ENCODE data around the gene CNIH4.
A peak's percentile ranks its signal among the peaks of the same experiment; 100 is the strongest.

Gene CNIH4

DNA sequence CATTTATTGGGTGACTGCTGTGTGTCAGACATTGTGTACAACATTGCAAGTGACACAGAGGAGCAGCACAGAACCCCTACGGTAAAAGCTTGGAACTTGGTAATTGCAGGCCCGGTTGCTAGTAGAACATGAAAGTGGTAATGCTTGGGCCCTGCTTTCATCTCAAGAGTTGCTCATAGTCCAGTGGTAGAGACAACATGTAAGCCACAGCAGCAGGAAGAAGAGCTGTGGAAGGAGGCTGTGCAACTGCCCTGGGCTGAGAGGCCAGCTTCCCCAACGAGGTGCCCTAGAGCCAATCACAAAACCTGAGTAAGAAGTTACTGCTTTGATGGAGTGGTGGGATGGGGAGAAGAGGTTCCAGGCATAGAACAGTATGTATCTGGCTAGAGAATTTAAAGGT, 18.4 kb downstream of the CNIH4 start:
- no peak for TF ChIP-seq CTCF (IDR thresholded peaks at IDR 0.05; ENCODE audit: low read length, missing control alignments)
- no peak for DNase-seq (ENCODE audit: low read depth)
- H3K4me3 ChIP-seq (replicated peaks; ENCODE audit: low read depth, low read length) = no peak overlapping the region

- H3K4me3 ChIP-seq (replicated peaks; ENCODE audit: low read depth, low read length) = no peak overlapping the region
- TF ChIP-seq CTCF (IDR thresholded peaks at IDR 0.05; ENCODE audit: low read length, missing control alignments) = no peak
- DNase-seq (ENCODE audit: low read depth) = peak; percentile 34
Measured at GRCh38 chr1:224377676-224378006, 21.0 kb downstream of the CNIH4 start.

GRCh38 chr1:224378855-224379631, 22.4 kb downstream of the CNIH4 start:
- no peak overlapping the region for H3K4me3 ChIP-seq (replicated peaks; ENCODE audit: low read depth, low read length)
- DNase-seq (ENCODE audit: low read depth) = no peak
- no peak for TF ChIP-seq CTCF (IDR thresholded peaks at IDR 0.05; ENCODE audit: low read length, missing control alignments)

- no peak overlapping the region for H3K4me3 ChIP-seq (replicated peaks; ENCODE audit: low read depth, low read length)
- no peak for TF ChIP-seq CTCF (IDR thresholded peaks at IDR 0.05; ENCODE audit: low read length, missing control alignments)
- DNase-seq (ENCODE audit: low read depth) = no peak
Measured at GRCh38 chr1:224380003-224380402, 23.3 kb downstream of the CNIH4 start.

DNA sequence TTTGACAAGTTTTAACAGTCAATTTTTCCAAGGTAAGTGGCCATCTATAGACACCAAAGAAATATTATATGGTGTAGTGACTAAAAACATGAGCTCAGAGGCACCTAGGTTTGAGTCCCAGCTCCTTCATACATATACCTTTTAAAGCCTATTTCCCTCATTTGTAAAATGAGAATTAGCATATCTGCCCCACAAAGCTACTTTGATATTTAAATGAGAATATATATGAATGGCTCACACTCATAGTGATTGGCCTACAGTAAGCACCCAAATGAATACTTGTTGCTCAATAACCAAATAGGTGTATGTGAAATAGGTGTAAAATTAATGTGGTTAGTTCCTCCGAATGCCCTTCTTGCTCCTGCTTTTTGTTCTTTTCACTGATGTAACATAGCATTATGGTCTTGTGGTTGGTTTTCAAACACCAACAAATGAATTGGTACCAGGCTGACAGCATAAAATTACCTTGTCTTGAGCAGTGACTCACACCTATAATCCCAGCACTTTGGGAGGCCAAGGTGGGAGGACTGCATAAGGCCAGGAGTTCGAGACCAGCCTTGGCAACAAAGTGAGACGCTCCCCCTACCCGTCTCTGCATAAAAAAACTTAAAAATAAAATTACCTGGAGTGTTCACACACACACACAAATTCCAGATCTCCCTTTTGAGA, 25.3 kb downstream of the CNIH4 start:
- DNase-seq (ENCODE audit: low read depth) = no peak
- no peak for TF ChIP-seq CTCF (IDR thresholded peaks at IDR 0.05; ENCODE audit: low read length, missing control alignments)
- H3K4me3 ChIP-seq (replicated peaks; ENCODE audit: low read depth, low read length) = no peak overlapping the region

DNA sequence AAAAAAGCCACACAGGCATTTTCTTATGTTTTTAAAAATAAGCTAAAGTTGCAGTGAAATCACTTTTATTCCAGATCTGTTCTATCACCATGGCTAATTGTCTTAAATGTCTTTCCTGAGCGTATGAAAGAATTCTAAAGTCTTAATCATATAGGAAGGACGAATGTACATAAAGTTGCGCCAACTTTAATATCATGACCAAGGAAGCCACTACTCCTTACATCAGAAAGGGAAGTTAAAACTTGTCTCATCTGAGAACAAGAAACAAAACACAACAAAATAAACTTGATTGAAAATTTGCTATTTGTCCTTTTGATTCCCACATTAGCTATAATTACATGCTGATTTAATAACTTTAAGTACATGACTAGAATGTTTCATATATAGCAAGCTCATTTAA, 26.5 kb downstream of the CNIH4 start:
- no peak overlapping the region for H3K4me3 ChIP-seq (replicated peaks; ENCODE audit: low read depth, low read length)
- no peak for DNase-seq (ENCODE audit: low read depth)
- TF ChIP-seq CTCF (IDR thresholded peaks at IDR 0.05; ENCODE audit: low read length, missing control alignments) = no peak
